IPS-11a (cell line): ENCODE measurements around the gene CCDC187.

ENCODE experiments used
- H3K4me3 ChIP-seq: one replicate; pipeline ENCODE4 v1.5.1; 2013; ENCODE audit warnings: low read depth, low read length, control low read depth

Gene CCDC187

DNA sequence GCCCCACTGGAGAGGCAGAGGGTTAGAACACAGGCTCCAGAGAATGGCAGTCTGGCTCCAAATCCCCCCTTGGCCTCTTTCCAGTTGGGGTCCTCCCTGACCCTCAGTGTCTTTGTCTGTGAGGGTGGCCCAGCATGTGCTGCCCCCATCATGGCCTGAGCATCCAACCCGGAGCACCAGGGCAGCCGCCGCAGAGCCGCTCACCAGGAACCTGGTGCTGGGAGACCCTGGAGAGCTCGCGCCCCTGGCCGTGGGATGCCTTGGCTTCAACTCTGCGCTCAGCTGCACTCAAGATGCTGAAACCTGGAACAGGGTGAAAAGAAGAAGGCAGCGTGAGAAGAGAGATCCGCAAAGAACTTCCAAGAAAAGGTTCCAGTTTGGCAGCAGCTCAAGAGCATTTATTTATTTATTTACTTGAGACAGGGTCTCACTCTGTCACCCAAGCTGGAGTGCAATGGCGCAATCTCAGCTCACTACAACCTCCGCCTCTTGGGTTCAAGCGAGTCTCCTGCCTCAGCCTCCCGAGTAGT lies 3.8 kb downstream of the CCDC187 start:
- H3K4me3 ChIP-seq, result no peak overlapping the region

- no peak overlapping the region for H3K4me3 ChIP-seq
Measured at GRCh38 chr9:136299541-136299940, 4.4 kb downstream of the CCDC187 start.

GRCh38 chr9:136299116-136299515 lies 4.8 kb downstream of the CCDC187 start:
- H3K4me3 ChIP-seq, result no peak overlapping the region

DNA sequence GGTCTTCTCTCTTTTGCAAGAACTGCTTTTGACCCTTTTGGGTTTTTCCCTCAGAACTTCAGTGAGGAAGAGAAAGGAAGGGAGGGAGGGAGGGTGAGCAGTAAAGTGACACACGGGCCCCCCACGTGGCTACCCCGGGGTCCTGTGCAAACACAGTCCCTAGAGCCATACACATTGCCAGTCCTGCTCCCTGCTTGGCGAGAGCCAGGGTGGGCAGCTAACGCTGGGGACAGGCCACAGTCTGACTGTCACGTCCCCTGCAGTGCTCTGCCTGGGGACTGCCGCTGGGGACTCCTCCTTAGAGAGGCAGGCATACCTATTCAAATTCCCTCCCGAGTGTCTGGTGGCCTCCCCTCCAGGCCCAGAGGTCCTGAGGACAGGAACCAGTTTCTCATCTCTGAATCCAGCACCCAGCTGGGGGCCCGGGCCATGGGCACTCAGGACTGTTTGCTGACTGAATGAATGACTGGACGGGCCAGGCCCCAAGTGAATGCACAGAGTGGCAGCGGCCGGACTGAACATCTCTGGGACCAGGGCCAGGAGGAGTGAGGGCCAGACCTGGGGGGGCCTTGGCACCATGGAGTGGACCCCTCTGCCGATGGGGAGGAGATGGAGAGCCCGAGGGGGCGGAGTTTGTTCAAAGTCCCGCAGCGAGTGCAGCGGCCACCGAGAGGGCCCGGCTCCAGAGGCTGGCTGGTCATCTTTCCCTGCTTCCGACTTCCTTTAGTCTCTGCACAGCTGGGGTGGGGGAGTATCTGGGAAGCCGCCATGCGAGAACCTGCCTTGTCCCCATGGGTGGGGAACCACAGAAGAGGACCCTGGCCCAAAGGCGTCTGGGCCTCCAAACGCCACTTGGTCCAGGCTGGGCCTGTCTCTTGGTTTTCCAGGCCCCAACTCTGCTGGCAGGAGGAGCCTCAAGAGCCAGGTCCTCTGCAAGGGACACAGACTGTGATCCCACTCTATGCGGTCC lies 5.8 kb downstream of the CCDC187 start:
- H3K4me3 ChIP-seq, result no peak overlapping the region

- no peak overlapping the region for H3K4me3 ChIP-seq
Measured at GRCh38 chr9:136297016-136297691, 6.7 kb downstream of the CCDC187 start.

DNA sequence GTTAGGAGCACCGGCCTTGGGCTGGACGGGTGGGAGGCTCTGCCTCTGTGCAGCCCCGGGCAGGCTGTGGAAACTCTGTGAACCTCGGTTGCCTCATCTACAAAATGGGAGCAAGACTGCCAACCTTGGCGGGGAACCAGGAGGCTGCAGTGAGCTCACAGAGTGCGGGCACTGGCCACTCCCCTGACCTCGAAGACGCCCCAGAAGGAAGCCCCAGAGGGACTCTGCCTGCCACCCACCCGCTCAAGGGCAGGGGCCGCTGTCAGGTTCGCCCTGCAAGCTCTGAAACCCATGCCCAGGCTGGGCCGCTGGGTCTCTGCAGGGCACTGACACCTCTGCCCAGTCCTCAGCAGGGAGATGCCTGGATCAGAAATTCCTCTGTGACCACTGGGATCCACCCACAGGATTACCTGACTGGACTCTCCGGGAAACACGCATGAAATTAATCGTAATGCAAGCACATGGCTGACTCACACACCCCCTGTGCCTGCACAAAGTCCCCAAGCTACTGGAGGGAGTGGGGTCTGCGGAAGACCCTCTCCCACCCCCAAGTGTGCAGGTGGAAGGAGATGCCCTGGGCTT lies 7.4 kb downstream of the CCDC187 start:
- H3K4me3 ChIP-seq, result no peak overlapping the region

DNA sequence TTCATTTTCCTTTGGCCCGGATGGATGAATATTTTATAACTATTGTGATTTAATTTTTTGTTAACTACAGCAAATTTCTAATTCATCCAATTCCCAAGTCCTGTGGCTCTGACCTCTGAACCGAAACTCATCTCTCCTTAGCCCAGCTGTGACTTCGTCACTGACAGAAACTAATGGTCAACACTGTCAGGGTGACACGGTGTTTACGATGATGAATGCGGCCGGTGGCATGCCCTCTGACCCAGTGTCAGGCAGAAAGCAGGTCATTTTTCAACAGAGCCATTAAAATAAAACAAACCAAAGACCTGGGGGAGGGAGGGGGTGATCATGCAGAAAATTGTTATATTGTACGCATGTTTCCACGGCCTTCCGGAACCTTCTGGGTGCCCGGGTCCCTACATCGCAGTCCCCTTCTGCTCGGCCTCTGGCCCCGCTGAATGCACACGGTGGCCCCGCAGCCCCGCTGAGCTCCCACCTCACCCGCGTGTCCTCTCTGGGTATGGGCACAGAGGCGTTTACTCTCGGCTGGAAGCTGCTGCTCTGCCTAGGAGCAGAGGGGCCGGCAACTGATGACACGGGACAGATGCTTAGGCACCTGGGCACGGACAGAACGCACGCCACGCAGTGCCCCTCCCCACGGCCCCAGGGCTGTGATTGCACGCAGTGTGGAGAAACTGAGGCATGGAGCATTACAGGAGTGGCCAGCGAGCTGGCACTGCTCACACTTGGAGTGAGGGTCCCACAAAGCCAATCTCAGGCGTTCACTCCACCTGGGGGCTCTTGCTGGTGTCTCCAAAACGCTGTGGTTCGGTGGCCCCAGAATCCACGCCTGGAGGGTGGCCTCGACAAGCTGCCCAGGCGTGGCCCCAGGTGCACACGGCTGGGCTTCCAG lies 8.1 kb downstream of the CCDC187 start:
- no peak overlapping the region for H3K4me3 ChIP-seq

GRCh38 chr9:136295055-136295454 lies 8.8 kb downstream of the CCDC187 start:
- H3K4me3 ChIP-seq, result no peak overlapping the region

GRCh38 chr9:136294437-136294836 lies 9.5 kb downstream of the CCDC187 start:
- H3K4me3 ChIP-seq, result no peak overlapping the region

- no peak overlapping the region for H3K4me3 ChIP-seq
Measured at GRCh38 chr9:136293476-136294077, 10.3 kb downstream of the CCDC187 start.

- no peak overlapping the region for H3K4me3 ChIP-seq
Measured at GRCh38 chr9:136292591-136293448, 11.1 kb downstream of the CCDC187 start.

DNA sequence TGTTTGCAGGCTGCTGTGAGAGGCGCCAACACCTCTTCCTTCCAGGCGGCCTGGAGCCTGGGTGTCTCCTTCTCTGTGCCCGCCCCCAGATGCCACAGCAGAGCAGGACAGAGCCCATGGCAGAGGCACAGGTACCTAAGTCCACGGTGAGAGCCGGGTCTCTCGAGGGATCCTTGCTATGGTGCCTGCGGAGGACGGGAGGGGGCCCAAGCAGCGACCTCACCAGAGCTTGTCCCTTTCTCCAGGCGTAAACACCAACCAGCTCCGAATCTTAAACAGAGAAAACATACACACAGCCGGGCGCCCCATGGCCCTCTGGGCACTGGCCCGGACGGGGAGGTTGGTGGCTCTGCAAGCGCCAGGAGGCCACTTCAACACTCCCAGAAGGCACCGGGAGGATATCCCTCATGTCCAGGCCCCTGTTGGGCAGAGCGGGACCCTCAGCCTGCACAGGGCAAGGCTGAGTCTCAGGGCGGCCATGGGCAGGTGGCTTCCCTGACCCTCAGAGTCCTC lies 11.8 kb downstream of the CCDC187 start:
- H3K4me3 ChIP-seq, result no peak overlapping the region

GRCh38 chr9:136291306-136292025 lies 12.4 kb downstream of the CCDC187 start:
- H3K4me3 ChIP-seq, result no peak overlapping the region

- H3K4me3 ChIP-seq, result no peak overlapping the region
Measured at GRCh38 chr9:136290508-136291000, 13.3 kb downstream of the CCDC187 start.

DNA sequence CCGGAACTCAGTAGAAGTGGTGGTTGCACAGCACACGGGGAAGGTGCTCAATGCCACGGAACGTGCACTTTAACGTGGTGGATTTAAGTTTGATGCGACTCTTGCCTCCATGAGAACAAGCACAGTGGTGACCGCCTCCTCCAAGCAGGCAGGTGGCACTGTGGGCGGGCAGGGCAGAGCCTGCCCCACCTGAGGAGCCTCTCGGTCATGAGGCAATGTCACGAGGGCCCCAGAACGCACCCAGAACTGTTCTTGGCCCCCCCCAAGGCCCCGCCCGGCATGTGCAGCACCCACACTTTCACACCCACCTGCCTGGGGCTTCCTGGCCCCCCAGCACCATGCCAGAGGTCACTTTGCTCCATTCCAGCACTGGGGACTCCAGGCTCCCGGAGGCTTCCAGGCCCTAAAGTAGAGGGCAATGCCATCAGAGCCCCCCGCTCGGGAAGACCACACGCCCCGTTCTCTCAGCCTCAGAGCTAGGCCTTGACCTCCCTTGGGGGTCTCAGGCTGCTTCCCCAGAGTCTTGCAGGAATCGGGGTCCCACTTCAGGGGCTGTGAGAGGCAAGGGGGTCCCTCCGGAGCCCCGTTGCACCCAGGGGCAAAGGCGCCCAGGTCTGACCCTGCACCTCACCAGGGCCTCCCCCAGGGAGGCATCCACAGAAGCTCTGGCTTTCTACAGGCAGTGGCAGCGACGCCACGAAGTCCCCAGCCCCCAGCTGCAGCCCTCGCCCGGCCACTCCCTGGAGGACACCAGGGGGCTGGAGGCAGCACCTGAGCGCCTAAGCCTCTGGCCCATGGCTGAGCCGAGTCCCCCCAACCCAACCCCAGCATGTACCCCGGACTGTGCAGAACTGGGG lies 14.0 kb downstream of the CCDC187 start:
- no peak overlapping the region for H3K4me3 ChIP-seq

- H3K4me3 ChIP-seq, result no peak overlapping the region
Measured at GRCh38 chr9:136287960-136288753, 15.7 kb downstream of the CCDC187 start.
